CD4-positive, alpha-beta T cell treated with Interferon alpha-2 for 1 hour (primary cell): Measurements from ENCODE around the gene OR2K2.
"Not testable (repeated sequence)": the region's sequence is repeated elsewhere in the genome, so short reads cannot be mapped to it uniquely, and the experiment has no call there.

Source experiments
- DNase-seq, 2 donors: peaks; one replicate each; pipeline ENCODE4 v3.0.0-alpha.2; 2020 to 2022

The OR2K2 gene

GRCh38 chr9:111330124-111330523 lies at the start of gene OR2K2:
Gene OR2K2, minus strand, starts transcription at chr9:111330224. Its CDS starts 1,791 bp downstream, at chr9:111328433.
- DNase-seq: no peak

- DNase-seq: no peak
These were observed 46.0 kb upstream of the OR2K2 start for GRCh38 chr9:111375817-111376564.

GRCh38 chr9:111375062-111375461 lies 45.0 kb upstream of the OR2K2 start:
- no peak for DNase-seq

GRCh38 chr9:111372297-111372696 lies 42.3 kb upstream of the OR2K2 start:
- no peak for DNase-seq

- no peak for DNase-seq
These were observed 37.0 kb upstream of the OR2K2 start for GRCh38 chr9:111366978-111367377.

- DNase-seq: no peak
These were observed 32.5 kb upstream of the OR2K2 start for GRCh38 chr9:111362526-111362925.

GRCh38 chr9:111360881-111361280 lies 30.9 kb upstream of the OR2K2 start:
- DNase-seq: no peak

GRCh38 chr9:111356481-111357244 lies 26.6 kb upstream of the OR2K2 start:
- DNase-seq: no peak

- DNase-seq: no peak
These were observed 22.5 kb upstream of the OR2K2 start for GRCh38 chr9:111352545-111352944.

- no peak for DNase-seq
These were observed 20.5 kb upstream of the OR2K2 start for GRCh38 chr9:111350556-111350955.

GRCh38 chr9:111349766-111350165 lies 19.7 kb upstream of the OR2K2 start:
- no peak for DNase-seq

- DNase-seq: no peak
These were observed 18.8 kb upstream of the OR2K2 start for GRCh38 chr9:111348821-111349271.

GRCh38 chr9:111334318-111334863 lies 4.4 kb upstream of the OR2K2 start:
- peak in 1 of 2 donors; percentile 5 for DNase-seq

- no peak for DNase-seq
These were observed 9.4 kb downstream of the OR2K2 start for GRCh38 chr9:111320631-111321030.

GRCh38 chr9:111316796-111317195 lies 13.2 kb downstream of the OR2K2 start:
- DNase-seq: no peak

- DNase-seq: no peak
These were observed 24.1 kb downstream of the OR2K2 start for GRCh38 chr9:111305914-111306313.

GRCh38 chr9:111304000-111304399 lies 26.0 kb downstream of the OR2K2 start:
- not testable (repeated sequence) for DNase-seq

- DNase-seq: no peak
These were observed 28.8 kb downstream of the OR2K2 start for GRCh38 chr9:111301195-111301594.

- no peak for DNase-seq
These were observed 29.8 kb downstream of the OR2K2 start for GRCh38 chr9:111300140-111300735.

GRCh38 chr9:111299599-111299966 lies 30.4 kb downstream of the OR2K2 start:
- not testable (repeated sequence) for DNase-seq

- DNase-seq: peak in 1 of 2 donors; percentile 46
These were observed 31.1 kb downstream of the OR2K2 start for GRCh38 chr9:111298731-111299598.

GRCh38 chr9:111298111-111298510 lies 31.9 kb downstream of the OR2K2 start:
- DNase-seq: no peak
